GM12878 (cell line): ENCODE measurements around the gene NRXN3. TPM values are rescaled to one million over a fixed set of nuclear protein-coding genes. Genes with fewer than 3 reads are reported as not detected.

Experiments used
- ATAC-seq: fragments of 200-7000 bp; cut with Tn5 transposase; 3 replicates; pipeline ENCODE4 v1.9.1; 2020; ENCODE audit warnings: mild to moderate bottlenecking, moderate library complexity
- BruUV-seq: library from RNA; stranded (reverse); fragments of 400-500 nt; replicated peaks from 2 replicates; lab custom pipeline; 2021; lab: Mats Ljungman, UMichigan
- CTCF ChIA-PET: fragments of 300-600 bp; sonication (Branson Sonifier 250); formaldehyde crosslinking; extraction: SDS; loops from one replicate; lab custom pipeline; 2021; ENCODE audit warnings: inconsistent platforms; lab: Yijun Ruan, JAX
- POLR2A ChIA-PET: fragments of 350-600 bp; formaldehyde crosslinking; extraction: SDS; loops from one replicate; lab custom pipeline; 2021; ENCODE audit warnings: inconsistent platforms; lab: Charles Lee
- RAD21 ChIA-PET: fragments of 300-600 bp; sonication (Branson Sonifier 250); formaldehyde crosslinking; loops from one replicate; lab custom pipeline; 2023; ENCODE audit warnings: antibody characterized with exemption; ENCODE audit not compliant: unreplicated experiment; lab: Charles Lee
- SMC1A ChIA-PET: fragments of 300-600 bp; sonication (Branson Sonifier 250); formaldehyde crosslinking; loops from one replicate; lab custom pipeline; 2023; ENCODE audit not compliant: unreplicated experiment, uncharacterized antibody; lab: Charles Lee
- DNase-seq: peaks from one replicate; pipeline ENCODE4 v3.0.0-alpha.2; 2011; ENCODE audit warnings: low read depth, low spot score
- FAIRE-seq: peaks from 3 replicates; lab custom pipeline; 2011; peaks lifted over from hg19 to GRCh38; lab: Jason Lieb, UNC
- H2AFZ ChIP-seq: 2 replicates; pipeline ENCODE4 v1.6.0; 2011; ENCODE audit warnings: low read depth, low read length, control low read depth; ENCODE audit not compliant: control insufficient read depth
- H3K27ac ChIP-seq: 2 replicates; pipeline ENCODE4 v1.5.1; 2011; ENCODE audit warnings: control low read depth; ENCODE audit not compliant: control insufficient read depth, insufficient read depth
- H3K27me3 ChIP-seq, 2 experiments: replicated peaks in 1 of 2; 2 replicates each; pipeline versions ENCODE4 v1.6.0 to v1.6.1; 2011; ENCODE audit warnings: low read length in 1 of 2; ENCODE audit not compliant: control insufficient read depth in 2 of 2, insufficient read depth in 2 of 2
- H3K36me3 ChIP-seq, 2 experiments: 2 replicates each; pipeline ENCODE4 v1.5.1; 2011; ENCODE audit warnings: low read length in 1 of 2; ENCODE audit not compliant: control insufficient read depth in 2 of 2, insufficient read depth in 2 of 2
- H3K4me1 ChIP-seq: 2 replicates; pipeline ENCODE4 v1.6.1; 2011; ENCODE audit warnings: mild to moderate bottlenecking, low read length, moderate library complexity, mixed read lengths; ENCODE audit not compliant: control insufficient read depth, insufficient read depth
- H3K4me2 ChIP-seq: 2 replicates; pipeline ENCODE4 v1.6.0; 2011; ENCODE audit warnings: control low read depth; ENCODE audit not compliant: control insufficient read depth, insufficient read depth
- H3K4me3 ChIP-seq: fragments of 200-600 bp; sonication (generic); 2 replicates; pipeline ENCODE4 v1.5.1; 2016
- H3K79me2 ChIP-seq: 2 replicates; pipeline ENCODE4 v1.6.0; 2011; ENCODE audit warnings: low read length; ENCODE audit not compliant: control insufficient read depth, insufficient read depth
- H3K9ac ChIP-seq: 2 replicates; pipeline ENCODE4 v1.8.0; 2011; ENCODE audit warnings: low read length, control low read depth, mixed read lengths; ENCODE audit not compliant: control insufficient read depth, insufficient read depth
- H3K9me3 ChIP-seq: replicated peaks from 3 replicates; pipeline ENCODE4 v1.5.1; 2011; ENCODE audit warnings: mild to moderate bottlenecking, low read length; ENCODE audit not compliant: control insufficient read depth, insufficient read depth
- H4K20me1 ChIP-seq: 2 replicates; pipeline ENCODE4 v1.6.0; 2011; ENCODE audit not compliant: control insufficient read depth, insufficient read depth
- BCL11A ChIP-seq: IDR thresholded peaks from 2 replicates; pipeline ENCODE4 v1.6.1; 2011; ENCODE audit warnings: low read depth, low read length
- BCLAF1 ChIP-seq: fragments of 450-650 bp; IDR thresholded peaks from 2 replicates; pipeline ENCODE4 v1.6.1; 2017; ENCODE audit warnings: antibody characterized with exemption, mild to moderate bottlenecking, moderate library complexity
- BRCA1 ChIP-seq: IDR thresholded peaks from 2 replicates; pipeline ENCODE4 v1.6.1; 2011; ENCODE audit warnings: low read depth, low read length, improper control_type of control experiment
- CBX3 ChIP-seq: fragments of 200-600 bp; sonication (generic); IDR thresholded peaks from 2 replicates; pipeline ENCODE4 v1.6.1; 2016; ENCODE audit warnings: low read depth, borderline replicate concordance
- CREM ChIP-seq: IDR thresholded peaks from 2 replicates; pipeline ENCODE4 v1.6.1; 2014; ENCODE audit warnings: antibody characterized with exemption, low read depth
- EED ChIP-seq: sonication (generic); IDR thresholded peaks from 2 replicates; pipeline ENCODE4 v1.6.1; 2016; ENCODE audit warnings: antibody characterized with exemption, low read depth
- EZH2 ChIP-seq: IDR thresholded peaks from 2 replicates; pipeline ENCODE4 v1.6.1; 2012; ENCODE audit warnings: low read depth, mild to moderate bottlenecking, control low read depth, inconsistent platforms, low read length, borderline replicate concordance; ENCODE audit not compliant: control insufficient read depth
- GATAD2B ChIP-seq: fragments of 450-650 bp; conservative IDR thresholded peaks from 2 replicates; pipeline ENCODE4 v1.6.1; 2017; ENCODE audit warnings: low read depth, mild to moderate bottlenecking, moderate library complexity
- HDAC2 ChIP-seq: fragments of 200-600 bp; sonication (generic); IDR thresholded peaks from 2 replicates; pipeline ENCODE4 v1.6.1; 2017
- IKZF2 ChIP-seq, 2 experiments: fragments of 450-650 bp; IDR thresholded peaks; 2 replicates each; pipeline ENCODE4 v1.6.1; 2017; ENCODE audit warnings: mild to moderate bottlenecking in 2 of 2, moderate library complexity in 2 of 2
- IRF3 ChIP-seq: fragments of 450-650 bp; IDR thresholded peaks from 2 replicates; pipeline ENCODE4 v1.6.1; 2014; ENCODE audit warnings: mild to moderate bottlenecking
- MYB ChIP-seq: fragments of 150-350 bp; IDR thresholded peaks from 2 replicates; pipeline ENCODE4 v1.6.1; 2014; ENCODE audit warnings: mild to moderate bottlenecking, low read depth, low read length, borderline replicate concordance
- NFYA ChIP-seq: IDR thresholded peaks from 2 replicates; pipeline ENCODE4 v1.6.1; 2011; ENCODE audit warnings: low read depth, mild to moderate bottlenecking, low read length, improper control_type of control experiment, borderline replicate concordance
- TCF12 ChIP-seq: IDR thresholded peaks from 2 replicates; pipeline ENCODE4 v1.6.1; 2011; ENCODE audit warnings: low read depth, mild to moderate bottlenecking, low read length
- TCF3 ChIP-seq: IDR thresholded peaks from 2 replicates; pipeline ENCODE4 v1.6.1; 2012; ENCODE audit warnings: low read depth, mild to moderate bottlenecking, low read length, borderline replicate concordance; ENCODE audit not compliant: insufficient read depth
- YBX1 ChIP-seq: fragments of 450-650 bp; IDR thresholded peaks from 2 replicates; pipeline ENCODE4 v1.6.1; 2016; ENCODE audit warnings: antibody characterized with exemption
- ZBED1 ChIP-seq: IDR thresholded peaks from 2 replicates; pipeline ENCODE4 v1.6.1; 2016; ENCODE audit warnings: borderline replicate concordance
- ZNF274 ChIP-seq: IDR thresholded peaks from one replicate; pipeline ENCODE4 v1.8.0; 2011; ENCODE audit not compliant: insufficient read length, insufficient read depth
- WGBS: methylation state at CpG from one replicate; pipeline ENCODE4 v1.1.6; 2016; ENCODE audit warnings: low lambda C conversion rate; ENCODE audit not compliant: insufficient replicate concordance, insufficient coverage; ENCODE audit errors: missing lambda C conversion rate; 5-methylcytosine and 5-hydroxymethylcytosine counted together
- in situ Hi-C: fragments of 300-500 bp; cut with MboI; formaldehyde crosslinking; loops from 9 replicates; pipeline ENCODE4 v1.14.3; 2018; ENCODE audit warnings: mixed read lengths
- intact Hi-C: fragments of 100-400 bp; cut with micrococcal nuclease; formaldehyde crosslinking; loops from one replicate; pipeline ENCODE4 v1.14.2; 2022; ENCODE audit not compliant: unreplicated experiment
- polyA plus RNA-seq, 11 experiments: library from polyadenylated mRNA; depleted of rRNA in 4 of 11; unstranded in 6 of 11; stranded (reverse) in 5 of 11; fragments of >200 nt; fragmentation: Nextera tagmentation in 4 of 11; fragmentation: Illumina TruSeq in 1 of 11; extraction: Ambion mirVana in 4 of 11; extraction: Trizol in 1 of 11; gene quantifications; 1 replicate in 1 of 11; 2 replicates in 10 of 11; pipeline versions ENCODE4 v1.2.1 to v1.2.3, GENCODE V29; 2011 to 2016; ENCODE audit warnings: inconsistent platforms in 2 of 11, missing spikeins in 2 of 11, low read depth in 1 of 11
- total RNA-seq, 4 experiments: library from RNA; depleted of rRNA in 3 of 4; stranded (reverse); fragments of >200 nt in 3 of 4; fragmentation: Illumina TruSeq in 1 of 4; extraction: Trizol in 1 of 4; gene quantifications; 2 replicates each; pipeline versions ENCODE4 v1.2.1 to v1.2.3, GENCODE V29; 2013 to 2021

NRXN3 gene
- total and polyA plus RNA-seq, 10 of the 15 experiments (the other 5 are each of a cell fraction or from before 2014, with no cell fraction given) = 0.52 to 3.3 (median 1.4) TPM

GRCh38 chr14:78401866-78402265, 231.7 kb downstream of the NRXN3 start:
- Histone ChIP-seq H3K4me2 (no peak overlapping the region), H4K20me1 (no peaks in the 10 kb centered on the region), H3K27me3 (no peaks in the 10 kb centered on the region), H3K36me3 (no peaks in the 10 kb centered on the region), H3K9me3 (no peaks in the 10 kb centered on the region), H3K9ac (no peak overlapping the region), H3K4me1 (no peaks in the 10 kb centered on the region), H3K4me3 (no peak overlapping the region), H3K27ac (no peak overlapping the region), H2AFZ (no peak overlapping the region), H3K79me2 (peaks cover 23% of the 10 kb centered on the region)
- DNase-seq (no peak), FAIRE-seq (no peak), ATAC-seq (no peak)
- WGBS = 23% methylated on average over 3 of the region's 3 CpGs
- intact Hi-C loops (no loop called here), in situ Hi-C loops (no loop called here)
- no peak for TF ChIP-seq BRCA1
- TF ChIP-seq BCLAF1 = no peak
- no peak for TF ChIP-seq CBX3
- no peak for TF ChIP-seq MYB
- TF ChIP-seq ZNF274 = no peak
- no peak for TF ChIP-seq NFYA
- TF ChIP-seq CREM = no peak
- no peak for TF ChIP-seq TCF12
- no peak for TF ChIP-seq IKZF2 (IDR thresholded peaks at IDR 0.05)
- no peak for TF ChIP-seq EED
- TF ChIP-seq ZBED1 = no peak
- no peak for TF ChIP-seq HDAC2
- TF ChIP-seq IRF3 = no peak
- no peak for TF ChIP-seq EZH2
- no peak for TF ChIP-seq TCF3
- TF ChIP-seq YBX1 = no peak
- no peak for TF ChIP-seq BCL11A
- no peak for TF ChIP-seq GATAD2B
- ChIA-PET SMC1A (interaction anchor here (1.9 kb wide), 1 partner anchor 47 kb away, joined by 5 read pairs; no protein-coding TSS in a partner anchor), RAD21 (no interaction called here), POLR2A (no interaction called here), CTCF (no interaction called here)
- no TSS peak for BruUV-seq
